DOHH2 (cell line): ENCODE measurements around the gene PPFIA1.

Experiments
- CTCF ChIP-seq: fragments of 200-600 bp; sonication (generic); IDR thresholded peaks from one replicate; pipeline ENCODE4 v1.5.1; 2014; ENCODE audit warnings: antibody characterized with exemption, mild to moderate bottlenecking, low read depth, low read length; ENCODE audit not compliant: poor library complexity, severe bottlenecking
- EZH2phosphoT487 ChIP-seq: fragments of 200-600 bp; sonication (generic); IDR thresholded peaks from 2 replicates; pipeline ENCODE4 v1.6.1; 2017; ENCODE audit warnings: borderline replicate concordance, mild to moderate bottlenecking, antibody characterized with exemption, low read length, moderate library complexity, mixed read lengths

- TF ChIP-seq CTCF (no peak), EZH2phosphoT487 (no peak)
These were observed 2.0 kb upstream of the PPFIA1 start for GRCh38 chr11:70268526-70268925.
